ENCODE measurements around the gene GNAL. TPM values are rescaled to one million over a fixed set of nuclear protein-coding genes. Genes with fewer than 3 reads are reported as not detected.

The GNAL gene
- total and polyA plus RNA-seq, 4 donors: 0.15 to 0.92 (median 0.72) TPM

DNA sequence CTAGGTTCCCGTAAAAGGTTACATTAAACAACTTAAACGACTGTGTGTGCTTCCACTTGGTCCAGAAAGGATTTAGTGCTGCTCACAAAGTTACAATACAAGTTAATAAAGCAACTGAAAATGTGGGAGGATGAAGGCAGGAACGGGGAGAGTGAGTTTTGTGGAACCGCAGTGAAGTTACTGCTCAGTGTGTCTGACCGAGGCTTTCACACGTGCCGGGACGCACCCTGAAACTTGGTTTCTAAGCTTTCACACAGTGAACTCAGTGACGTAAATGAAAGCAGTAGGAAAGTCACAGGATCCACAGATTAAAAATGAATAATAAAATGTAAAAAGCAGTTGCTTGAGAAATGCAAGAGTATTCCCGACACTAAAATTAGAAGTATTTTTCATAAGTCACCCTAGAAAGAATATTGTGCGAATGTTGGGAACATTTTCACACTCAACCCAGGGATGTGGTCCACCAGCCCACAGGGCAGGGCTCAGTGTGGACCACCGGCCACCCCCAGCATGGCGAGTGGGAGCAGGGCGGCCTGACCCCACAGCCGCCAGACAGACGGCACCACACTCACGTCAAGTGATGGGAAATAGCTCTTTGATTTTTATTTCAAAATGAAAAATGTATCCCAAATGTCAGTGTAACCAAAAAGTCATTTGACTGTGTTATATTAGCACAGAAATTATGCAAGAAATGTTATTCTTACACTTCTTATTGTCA is 129.6 kb downstream of the GNAL start:
- DNase-seq (ENCODE audit: low spot score): no peak
- WGBS: 82% methylated on average over 17 of the region's 17 CpGs
- H3K4me1 ChIP-seq (ENCODE audit: control insufficient read depth in 4 of 4, insufficient read depth in 4 of 4, low read length in 3 of 4): no peaks in the 10 kb centered on the region
- H3K27me3 ChIP-seq (ENCODE audit: control insufficient read depth in 4 of 4, insufficient read depth in 4 of 4, low read length in 3 of 4): no peaks in the 10 kb centered on the region
- no peaks in the 10 kb centered on the region for H3K9me3 ChIP-seq (ENCODE audit: control insufficient read depth in 4 of 4, low read length in 3 of 4)
- no peaks in the 10 kb centered on the region for H3K36me3 ChIP-seq (ENCODE audit: control insufficient read depth in 4 of 4, insufficient read depth in 3 of 4, low read depth in 1 of 4, low read length in 3 of 4)
- no peak overlapping the region for H3K4me3 ChIP-seq (ENCODE audit: low read depth in 1 of 3, low read length in 3 of 3)
- H3K27ac ChIP-seq (ENCODE audit: low read depth in 1 of 2, low read length in 2 of 2): no peak overlapping the region
- H3K9ac ChIP-seq (ENCODE audit: low read depth in 1 of 2, low read length in 2 of 2): no peak overlapping the region
- TF ChIP-seq FOXA2 (IDR thresholded peaks at IDR 0.05): no peak

DNA sequence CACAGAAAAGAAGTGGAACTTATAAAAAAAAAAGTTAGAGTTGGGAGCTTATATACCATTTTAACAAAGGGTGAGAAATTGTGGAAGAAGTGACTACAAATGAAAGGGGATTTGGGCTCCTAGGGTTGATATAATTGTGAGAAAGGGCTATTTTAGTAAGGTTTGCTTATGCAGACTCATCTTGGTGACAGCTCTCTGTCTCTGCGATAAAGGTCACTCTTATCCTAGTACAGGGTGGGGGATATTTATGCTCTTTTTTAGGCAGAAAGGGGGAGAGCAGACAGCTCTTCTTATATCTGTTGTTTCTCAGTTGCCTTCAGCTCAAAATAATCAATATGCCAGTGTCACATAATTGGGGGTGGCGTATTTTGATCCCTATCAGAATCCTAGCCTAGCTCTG is 130.9 kb downstream of the GNAL start:
- Histone ChIP-seq H3K9me3 (ENCODE audit: control insufficient read depth in 4 of 4, low read length in 3 of 4) (no peaks in the 10 kb centered on the region), H3K4me1 (ENCODE audit: control insufficient read depth in 4 of 4, insufficient read depth in 4 of 4, low read length in 3 of 4) (no peaks in the 10 kb centered on the region), H3K27me3 (ENCODE audit: control insufficient read depth in 4 of 4, insufficient read depth in 4 of 4, low read length in 3 of 4) (no peaks in the 10 kb centered on the region), H3K9ac (ENCODE audit: low read depth in 1 of 2, low read length in 2 of 2) (no peak overlapping the region), H3K4me3 (ENCODE audit: low read depth in 1 of 3, low read length in 3 of 3) (no peak overlapping the region), H3K27ac (ENCODE audit: low read depth in 1 of 2, low read length in 2 of 2) (no peak overlapping the region), H3K36me3 (ENCODE audit: control insufficient read depth in 4 of 4, insufficient read depth in 3 of 4, low read depth in 1 of 4, low read length in 3 of 4) (no peaks in the 10 kb centered on the region)
- 83% methylated on average over 2 of the region's 2 CpGs for WGBS
- DNase-seq (ENCODE audit: low spot score): no peak
- TF ChIP-seq FOXA2 (IDR thresholded peaks at IDR 0.05): no peak
- no peak for TF ChIP-seq JUND (IDR thresholded peaks at IDR 0.05)
- TF ChIP-seq RAD21 (IDR thresholded peaks at IDR 0.05): no peak

DNA sequence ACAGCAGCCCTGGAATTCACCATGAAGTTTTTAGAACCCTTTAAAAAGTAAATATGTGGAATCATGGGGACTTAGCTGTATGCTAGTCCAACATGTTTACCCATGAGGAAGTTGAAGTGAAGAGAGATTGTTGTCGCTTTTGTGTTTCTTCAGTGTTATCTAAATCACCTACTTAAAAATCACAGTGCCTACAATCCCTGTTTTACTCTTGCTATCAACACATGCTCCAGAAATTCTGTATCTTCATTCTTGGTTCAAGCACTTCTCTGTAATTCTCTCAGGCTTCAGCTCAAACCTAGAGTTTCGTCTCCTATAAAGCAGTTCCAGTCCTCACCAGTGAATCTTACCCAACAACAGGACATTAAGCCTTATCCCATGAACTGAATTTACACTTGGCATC is 131.6 kb downstream of the GNAL start:
- Histone ChIP-seq H3K27me3 (ENCODE audit: control insufficient read depth in 4 of 4, insufficient read depth in 4 of 4, low read length in 3 of 4) (no peaks in the 10 kb centered on the region), H3K27ac (ENCODE audit: low read depth in 1 of 2, low read length in 2 of 2) (no peak overlapping the region), H3K9me3 (ENCODE audit: control insufficient read depth in 4 of 4, low read length in 3 of 4) (no peaks in the 10 kb centered on the region), H3K4me3 (ENCODE audit: low read depth in 1 of 3, low read length in 3 of 3) (no peak overlapping the region), H3K36me3 (ENCODE audit: control insufficient read depth in 4 of 4, insufficient read depth in 3 of 4, low read depth in 1 of 4, low read length in 3 of 4) (no peaks in the 10 kb centered on the region), H3K9ac (ENCODE audit: low read depth in 1 of 2, low read length in 2 of 2) (no peak overlapping the region), H3K4me1 (ENCODE audit: control insufficient read depth in 4 of 4, insufficient read depth in 4 of 4, low read length in 3 of 4) (no peaks in the 10 kb centered on the region)
- TF ChIP-seq HNF4A (conservative IDR thresholded peaks at IDR 0.05) (no peak), RXRA (IDR thresholded peaks at IDR 0.05) (no peak), FOXA2 (IDR thresholded peaks at IDR 0.05) (no peak), TAF1 (conservative IDR thresholded peaks at IDR 0.05) (no peak), GABPA (IDR thresholded peaks at IDR 0.05 in 1 of 2, conservative IDR thresholded peaks at IDR 0.05 in 1 of 2) (no peak), JUND (IDR thresholded peaks at IDR 0.05) (no peak), RAD21 (IDR thresholded peaks at IDR 0.05) (no peak), HNF4G (IDR thresholded peaks at IDR 0.05) (no peak)
- TF ChIP-seq, protein P1, sequence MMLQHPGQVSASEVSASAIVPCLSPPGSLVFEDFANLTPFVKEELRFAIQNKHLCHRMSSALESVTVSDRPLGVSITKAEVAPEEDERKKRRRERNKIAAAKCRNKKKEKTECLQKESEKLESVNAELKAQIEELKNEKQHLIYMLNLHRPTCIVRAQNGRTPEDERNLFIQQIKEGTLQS (IDR thresholded peaks at IDR 0.05): no peak
- TF ChIP-seq, protein P2, sequence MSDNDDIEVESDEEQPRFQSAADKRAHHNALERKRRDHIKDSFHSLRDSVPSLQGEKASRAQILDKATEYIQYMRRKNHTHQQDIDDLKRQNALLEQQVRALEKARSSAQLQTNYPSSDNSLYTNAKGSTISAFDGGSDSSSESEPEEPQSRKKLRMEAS (IDR thresholded peaks at IDR 0.05): no peak
- TF ChIP-seq, protein P3, sequence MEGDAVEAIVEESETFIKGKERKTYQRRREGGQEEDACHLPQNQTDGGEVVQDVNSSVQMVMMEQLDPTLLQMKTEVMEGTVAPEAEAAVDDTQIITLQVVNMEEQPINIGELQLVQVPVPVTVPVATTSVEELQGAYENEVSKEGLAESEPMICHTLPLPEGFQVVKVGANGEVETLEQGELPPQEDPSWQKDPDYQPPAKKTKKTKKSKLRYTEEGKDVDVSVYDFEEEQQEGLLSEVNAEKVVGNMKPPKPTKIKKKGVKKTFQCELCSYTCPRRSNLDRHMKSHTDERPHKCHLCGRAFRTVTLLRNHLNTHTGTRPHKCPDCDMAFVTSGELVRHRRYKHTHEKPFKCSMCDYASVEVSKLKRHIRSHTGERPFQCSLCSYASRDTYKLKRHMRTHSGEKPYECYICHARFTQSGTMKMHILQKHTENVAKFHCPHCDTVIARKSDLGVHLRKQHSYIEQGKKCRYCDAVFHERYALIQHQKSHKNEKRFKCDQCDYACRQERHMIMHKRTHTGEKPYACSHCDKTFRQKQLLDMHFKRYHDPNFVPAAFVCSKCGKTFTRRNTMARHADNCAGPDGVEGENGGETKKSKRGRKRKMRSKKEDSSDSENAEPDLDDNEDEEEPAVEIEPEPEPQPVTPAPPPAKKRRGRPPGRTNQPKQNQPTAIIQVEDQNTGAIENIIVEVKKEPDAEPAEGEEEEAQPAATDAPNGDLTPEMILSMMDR (IDR thresholded peaks at IDR 0.05; ENCODE audit: low read depth, low read length, missing input control): no peak
- no peak for DNase-seq (ENCODE audit: low spot score)
- WGBS: 65% methylated on average over 2 of the region's 2 CpGs

Measured in liver (tissue), 9 donors.